NCI-H226 (cell line): ENCODE data around the gene EIF2B4.

ENCODE experiments used
- DNase-seq: peaks from one replicate; pipeline ENCODE4 v3.0.0-alpha.2; 2015

Gene EIF2B4

GRCh38 chr2:27370026-27370815 is at the start of gene EIF2B4, which contains the start of gene SNX17:
TSS of gene EIF2B4 (minus strand) at chr2:27370338. CDS start at chr2:27370314, 24 bp downstream.
TSS of gene SNX17 (plus strand) at chr2:27370616. CDS start at chr2:27370744, 128 bp downstream.
- peak; percentile 99 for DNase-seq

DNA sequence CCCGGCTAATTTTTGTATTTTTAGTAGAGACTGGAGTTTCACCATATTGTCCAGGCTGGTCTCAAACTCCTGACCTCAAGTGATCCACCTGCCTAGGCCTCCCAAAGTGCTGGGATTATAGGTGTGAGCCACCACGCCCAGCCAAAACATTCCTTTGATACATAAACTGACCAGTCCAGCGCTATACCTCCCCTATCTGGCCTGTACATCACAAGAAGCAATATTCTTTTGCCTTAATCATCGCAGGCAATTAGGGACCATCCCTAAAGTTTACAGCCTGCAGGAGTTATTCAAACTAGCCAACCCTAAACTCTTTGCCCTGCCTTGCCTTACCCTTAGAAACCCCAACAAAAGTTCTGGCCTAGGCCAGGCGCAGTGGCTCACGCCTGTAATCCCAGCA is 46.0 kb upstream of the EIF2B4 start:
- DNase-seq: no peak

DNA sequence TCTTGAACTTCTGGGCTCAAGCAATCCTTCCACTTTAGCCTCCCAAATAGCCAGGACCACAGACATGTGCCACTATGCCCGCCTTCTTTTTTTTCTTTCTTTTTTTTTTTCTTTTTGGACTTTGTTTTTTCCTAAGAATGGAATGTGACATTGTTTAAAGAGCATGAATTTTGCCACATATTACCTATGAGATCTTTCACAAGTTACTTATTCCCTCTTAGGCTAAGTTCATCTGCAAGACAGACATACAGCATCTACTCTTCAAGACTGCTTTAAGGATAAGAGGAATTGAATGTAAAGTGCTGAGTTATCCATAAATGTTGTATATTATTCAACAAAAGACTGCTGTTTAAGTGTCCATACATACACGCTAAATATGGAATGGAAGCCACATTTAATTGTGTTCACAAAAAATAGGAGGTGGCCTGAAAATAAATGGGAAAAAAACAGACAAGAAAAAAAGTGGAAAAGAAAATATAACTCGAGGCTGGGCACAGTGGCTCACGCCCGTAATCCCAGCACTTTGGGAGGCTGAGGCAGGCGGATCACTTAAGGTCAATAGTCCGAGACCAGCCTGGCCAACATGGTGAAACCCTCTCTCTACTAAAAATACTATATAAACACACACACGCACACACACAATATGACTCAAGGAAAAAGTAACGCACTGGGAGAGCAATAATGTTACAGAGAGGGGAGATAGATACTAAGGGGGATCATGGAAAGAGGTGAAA is 42.4 kb upstream of the EIF2B4 start:
- DNase-seq: no peak

GRCh38 chr2:27409321-27410073 is 39.4 kb upstream of the EIF2B4 start, which contains the start of gene PPM1G:
TSS of gene PPM1G (minus strand) at chr2:27409591. CDS start at chr2:27409422, 169 bp downstream.
- DNase-seq: peak; percentile 87

GRCh38 chr2:27408601-27409320 is 38.6 kb upstream of the EIF2B4 start:
- no peak for DNase-seq

DNA sequence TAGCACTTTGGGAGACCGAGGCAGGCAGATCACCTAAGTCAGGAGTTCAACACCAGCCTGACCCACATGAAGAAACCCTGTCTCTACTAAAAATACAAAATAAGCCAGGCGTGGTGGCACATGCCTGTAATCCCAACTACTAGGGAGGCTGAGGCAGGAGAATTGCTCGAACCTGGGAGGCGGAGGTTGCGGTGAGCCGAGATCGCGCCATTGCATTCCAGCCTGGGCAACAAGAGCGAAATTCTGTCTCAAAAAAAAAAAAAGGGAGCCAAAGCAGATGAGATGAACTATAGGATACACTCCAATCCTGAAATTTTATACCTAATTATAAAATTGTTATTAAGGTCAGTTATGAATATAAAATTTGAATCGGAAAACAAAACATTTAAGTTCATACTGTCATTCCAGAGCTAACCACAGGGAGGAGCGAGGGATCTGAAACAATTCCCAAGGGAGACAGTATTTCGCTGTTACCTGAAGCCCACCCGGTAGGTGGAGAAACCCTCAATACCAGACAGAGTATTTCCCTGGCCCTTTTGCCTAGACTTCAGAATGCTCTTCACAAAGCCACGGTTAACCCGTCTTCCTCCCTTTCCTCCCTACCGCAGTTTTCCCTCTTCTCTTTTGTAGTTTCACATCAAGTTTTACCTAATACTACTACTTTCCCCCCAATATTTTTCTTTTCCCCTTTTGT is 37.8 kb upstream of the EIF2B4 start:
- DNase-seq: peak; percentile 12

GRCh38 chr2:27400348-27401135 is 30.4 kb upstream of the EIF2B4 start:
- DNase-seq: no peak

GRCh38 chr2:27398962-27399361 is 28.8 kb upstream of the EIF2B4 start:
- no peak for DNase-seq

DNA sequence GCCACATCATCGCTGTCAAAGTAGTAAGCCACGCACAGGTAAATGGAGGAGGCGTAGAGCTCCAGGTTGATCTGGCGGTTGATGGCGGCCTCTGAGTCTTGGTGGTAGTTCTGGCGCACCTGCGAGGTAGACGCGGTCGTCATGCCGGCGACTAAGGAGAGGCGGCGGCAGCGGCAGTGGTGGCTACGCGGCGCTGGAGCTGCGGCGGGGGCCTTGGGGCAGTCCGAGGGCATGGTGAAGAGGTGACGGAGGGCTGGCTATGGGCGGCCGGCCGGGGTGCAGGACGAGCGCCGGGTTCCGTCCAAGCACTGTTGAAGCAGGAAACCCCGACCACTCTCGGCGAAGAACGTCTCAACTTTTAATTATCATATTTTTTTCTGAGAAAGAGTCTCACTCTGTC is 23.1 kb upstream of the EIF2B4 start:
- DNase-seq: no peak

DNA sequence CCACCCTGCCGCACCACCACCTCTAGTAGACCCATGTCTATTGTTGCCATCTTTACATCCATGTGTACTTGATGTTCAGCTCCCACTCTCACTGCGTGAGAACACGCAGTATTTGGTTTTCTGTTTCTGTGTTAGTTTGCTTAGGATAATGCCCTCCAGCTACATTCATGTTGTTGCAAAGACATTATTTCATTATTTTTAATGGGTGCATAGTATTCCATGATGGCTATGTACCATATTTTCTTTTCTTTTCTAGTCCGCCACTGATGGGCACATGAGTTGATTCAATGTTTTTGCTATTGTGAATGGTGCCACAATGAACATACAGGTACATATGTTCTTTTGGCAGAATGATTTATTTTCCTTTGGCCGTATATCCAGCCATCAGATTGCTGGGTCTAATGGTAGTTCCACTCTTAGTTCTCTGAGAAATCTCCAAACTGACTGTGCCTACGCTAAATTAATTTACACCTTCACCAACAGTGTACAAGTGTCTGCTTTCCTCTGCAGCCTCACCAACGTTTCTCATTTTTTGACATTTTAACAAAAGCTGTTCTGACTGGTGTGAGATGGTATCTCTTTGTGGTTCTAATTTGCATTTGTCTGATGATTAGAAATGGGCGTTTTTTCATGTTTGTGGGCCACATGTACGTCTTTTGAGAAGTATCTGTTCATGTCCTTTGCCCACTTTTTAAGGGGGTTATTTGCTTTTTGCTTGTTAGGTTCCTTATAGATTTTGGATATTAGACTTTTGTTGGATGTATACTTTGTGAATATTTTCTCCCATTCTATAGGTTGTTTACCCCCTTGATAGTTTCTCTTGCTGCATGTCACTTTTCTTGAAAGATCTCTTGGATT is 20.9 kb upstream of the EIF2B4 start:
- no peak for DNase-seq

DNA sequence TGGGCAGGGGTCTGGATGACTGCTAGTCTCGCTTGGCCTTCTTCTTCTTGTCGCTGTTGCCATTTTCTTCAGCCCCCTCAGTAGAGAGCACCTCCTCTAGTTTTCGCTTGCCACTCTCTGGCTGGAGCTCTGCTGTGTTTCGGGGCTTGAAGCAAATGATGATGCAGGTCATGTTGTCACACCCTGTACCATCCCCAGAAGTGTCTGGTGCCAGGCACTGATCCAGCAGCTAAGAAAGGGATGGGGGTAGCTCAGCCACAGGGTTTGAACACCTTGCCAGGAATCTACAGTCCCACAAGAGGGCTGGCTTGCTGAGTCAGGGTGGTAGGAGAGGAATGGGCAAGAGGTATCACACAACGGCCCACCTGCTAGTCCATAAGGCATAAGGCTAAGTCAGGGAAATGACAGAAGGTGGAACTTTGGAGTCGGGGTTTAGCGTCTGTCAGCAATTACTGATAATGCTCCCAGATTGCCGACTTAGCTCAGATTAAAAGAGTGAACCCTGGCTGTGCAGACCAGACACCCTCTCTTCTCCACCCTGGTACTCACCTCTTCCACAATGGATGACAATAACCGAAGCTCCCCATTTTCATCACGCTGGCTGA is 11.5 kb upstream of the EIF2B4 start:
- DNase-seq: no peak

GRCh38 chr2:27380626-27381545 is 10.7 kb upstream of the EIF2B4 start, which contains the start of gene ZNF513:
TSS of gene ZNF513 (minus strand) at chr2:27380734. CDS start at chr2:27380526, 208 bp downstream.
- DNase-seq: peak; percentile 92

GRCh38 chr2:27379836-27380625 is 9.9 kb upstream of the EIF2B4 start:
- DNase-seq: no peak

DNA sequence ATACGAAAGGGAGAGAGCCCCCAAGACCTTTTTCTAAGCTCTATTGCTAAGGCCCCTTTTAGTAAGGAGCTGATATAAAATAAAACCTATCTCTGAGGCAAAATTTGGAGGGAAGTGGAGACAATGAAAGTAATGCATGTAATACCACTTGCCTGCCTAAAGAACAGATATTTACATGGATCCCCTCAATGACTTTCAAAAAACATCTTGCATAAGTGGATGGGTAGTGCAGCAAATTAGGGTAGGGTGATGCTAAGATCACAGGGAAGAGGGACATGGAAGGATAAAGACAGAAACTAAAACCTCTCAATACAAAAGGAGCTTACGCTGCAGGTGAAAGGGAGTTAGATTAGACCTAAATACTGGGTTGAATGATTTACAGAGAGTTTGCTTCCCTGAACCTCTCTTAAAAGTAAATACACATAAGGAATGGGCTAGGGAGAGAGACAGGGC is 9.3 kb upstream of the EIF2B4 start:
- DNase-seq: no peak

DNA sequence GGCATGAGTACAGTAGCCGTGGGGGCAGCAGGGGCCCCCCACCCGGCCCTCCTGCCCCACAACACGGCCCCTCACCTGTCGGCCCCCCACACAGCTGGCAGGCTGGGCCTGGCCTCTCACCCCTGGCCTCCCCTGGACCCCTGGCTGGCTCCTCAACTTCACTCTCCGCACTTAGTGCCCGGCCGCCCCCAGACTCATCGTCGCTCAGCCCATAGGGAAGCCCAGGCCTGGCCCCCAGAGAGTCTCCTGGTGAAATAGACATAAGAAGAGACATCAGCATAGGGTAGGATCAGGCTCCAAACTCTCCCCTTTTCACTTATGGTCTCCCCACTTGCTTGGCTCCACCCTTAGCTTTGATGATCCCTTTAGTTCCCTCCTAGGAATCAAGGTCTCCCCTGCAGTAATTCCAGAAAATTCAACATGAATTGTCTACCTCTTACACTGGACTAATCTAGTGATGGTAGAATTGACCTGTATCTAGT is 8.7 kb upstream of the EIF2B4 start:
- no peak for DNase-seq

DNA sequence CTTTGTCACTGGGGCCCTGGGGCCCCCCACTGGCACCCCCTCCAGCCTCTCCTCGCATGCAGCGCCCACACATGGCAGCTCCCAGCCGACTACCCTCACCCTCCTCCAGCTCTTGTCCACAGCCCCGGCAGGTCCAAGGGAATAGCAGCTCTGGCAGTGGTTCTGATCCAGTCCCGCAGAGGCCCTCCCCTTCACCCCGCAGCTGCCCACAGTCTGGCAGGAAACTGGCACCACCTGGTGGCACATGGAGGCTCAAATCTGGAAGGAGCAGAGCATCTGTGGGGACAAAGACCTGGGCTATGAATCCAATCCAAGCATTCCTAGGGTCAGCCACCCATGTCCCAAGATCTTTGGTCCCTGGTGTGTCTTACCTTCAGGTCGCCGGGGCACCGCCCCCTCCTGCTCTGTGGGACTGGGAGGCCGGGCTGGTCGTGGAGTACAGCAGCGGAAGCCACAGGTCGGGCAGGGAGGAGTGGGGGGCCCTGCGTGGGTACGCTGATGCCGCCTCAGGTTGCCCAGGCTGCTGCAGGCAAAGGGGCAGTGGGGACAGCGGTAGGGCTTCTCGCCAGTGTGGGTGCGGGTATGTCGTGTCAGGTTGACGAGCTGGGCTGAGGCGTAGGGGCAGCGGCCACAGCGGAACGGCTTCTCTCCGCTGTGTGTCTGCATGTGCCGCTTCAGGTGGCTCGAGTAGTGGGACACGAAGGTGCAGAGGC is 8.1 kb upstream of the EIF2B4 start:
- DNase-seq: peak; percentile 26
